SH-SY5Y (cell line): ENCODE measurements around the gene CD48.

ENCODE experiments used
- GATA2 ChIP-seq: IDR thresholded peaks from 2 replicates; pipeline ENCODE4 v1.6.1; 2011; ENCODE audit warnings: mild to moderate bottlenecking, low read depth, low read length
- GATA3 ChIP-seq: IDR thresholded peaks from 2 replicates; pipeline ENCODE4 v1.6.1; 2011; ENCODE audit warnings: low read depth, mild to moderate bottlenecking, low read length, moderate library complexity

GRCh38 chr1:160636076-160636475 lies 75.5 kb downstream of the CD48 start:
- no peak for TF ChIP-seq GATA2
- no peak for TF ChIP-seq GATA3
